ENCODE data around the gene PPM1F.

GRCh38 chr22:21907638-21908522 is 44.8 kb downstream of the PPM1F start:
- TF ChIP-seq EZH2 (IDR thresholded peaks at IDR 0.05; ENCODE audit: insufficient read depth, poor library complexity, severe bottlenecking) = no peak
- no peak for TF ChIP-seq EZH2phosphoT487 (IDR thresholded peaks at IDR 0.05; ENCODE audit: insufficient read depth, low read depth)
